ENCODE measurements around the gene IL2RG. TPM values are rescaled to one million over a fixed set of nuclear protein-coding genes. Genes with fewer than 3 reads are reported as not detected.

IL2RG gene
- total and polyA plus RNA-seq, 10 of the 15 experiments (the other 5 are each of a cell fraction or from before 2014, with no cell fraction given): 63.9 to 686 (median 183) TPM

GRCh38 chrX:71105628-71106027, 5.7 kb downstream of the IL2RG start:
- no peak for FAIRE-seq
- no TSS peak for BruUV-seq (replicated peaks)
- no peak overlapping the region for H2AFZ ChIP-seq (ENCODE audit: control insufficient read depth, low read depth, low read length)
- H3K79me2 ChIP-seq (ENCODE audit: control insufficient read depth, insufficient read depth, low read length): peaks cover 28% of the 10 kb centered on the region
- CTCF ChIA-PET: no interaction called here
- H3K27me3 ChIP-seq (replicated peaks in 1 of 2; ENCODE audit: control insufficient read depth in 2 of 2, insufficient read depth in 2 of 2, low read length in 1 of 2): no peaks in the 10 kb centered on the region
- POLR2A ChIA-PET: interaction anchor here (0.6 to 5.8 kb wide), 3 partner anchors 12 to 428 kb away, joined by 4 to 34 read pairs (median 8); partner anchors contain the start of gene MED12
- no peak for ATAC-seq
- H3K9me3 ChIP-seq (replicated peaks; ENCODE audit: control insufficient read depth, insufficient read depth, low read length): no peaks in the 10 kb centered on the region; the same call in 2 of the 3 replicates
- intact Hi-C loops (cut with micrococcal nuclease; ENCODE audit: unreplicated experiment): no loop called here
- H3K9ac ChIP-seq (ENCODE audit: control insufficient read depth, insufficient read depth, low read length): no peak overlapping the region
- DNase-seq (ENCODE audit: low read depth, low spot score): no peak
- peak overlapping the region; percentile 7; the same call in 1 of the 2 replicates for H3K4me2 ChIP-seq (ENCODE audit: control insufficient read depth, insufficient read depth)
- no peaks in the 10 kb centered on the region for H4K20me1 ChIP-seq (ENCODE audit: control insufficient read depth, insufficient read depth)
- RAD21 ChIA-PET (ENCODE audit: unreplicated experiment): interaction anchor here (1.0 kb wide), 1 partner anchor 13 kb away, joined by 5 read pairs; the partner anchor contains the start of gene MED12
- SMC1A ChIA-PET (ENCODE audit: uncharacterized antibody, unreplicated experiment): interaction anchor here (0.6 to 1.0 kb wide), 2 partner anchors 23 to 502 kb away, joined by 3 read pairs; no protein-coding TSS in a partner anchor
- H3K27ac ChIP-seq (ENCODE audit: control insufficient read depth, insufficient read depth): no peak overlapping the region
- TF ChIP-seq SIN3A (IDR thresholded peaks at IDR 0.05; ENCODE audit: low read depth, low read length): no peak
- no peak for TF ChIP-seq KDM1A (IDR thresholded peaks at IDR 0.05; ENCODE audit: borderline replicate concordance)
- TF ChIP-seq MLLT1 (IDR thresholded peaks at IDR 0.05): 0 out of 2 replicates have a peak, but pooled peaks have one; percentile 80
- no peak for TF ChIP-seq PML (IDR thresholded peaks at IDR 0.05; ENCODE audit: low read length)
- TF ChIP-seq BMI1 (IDR thresholded peaks at IDR 0.05; ENCODE audit: borderline replicate concordance): no peak
- TF ChIP-seq, protein P1, sequence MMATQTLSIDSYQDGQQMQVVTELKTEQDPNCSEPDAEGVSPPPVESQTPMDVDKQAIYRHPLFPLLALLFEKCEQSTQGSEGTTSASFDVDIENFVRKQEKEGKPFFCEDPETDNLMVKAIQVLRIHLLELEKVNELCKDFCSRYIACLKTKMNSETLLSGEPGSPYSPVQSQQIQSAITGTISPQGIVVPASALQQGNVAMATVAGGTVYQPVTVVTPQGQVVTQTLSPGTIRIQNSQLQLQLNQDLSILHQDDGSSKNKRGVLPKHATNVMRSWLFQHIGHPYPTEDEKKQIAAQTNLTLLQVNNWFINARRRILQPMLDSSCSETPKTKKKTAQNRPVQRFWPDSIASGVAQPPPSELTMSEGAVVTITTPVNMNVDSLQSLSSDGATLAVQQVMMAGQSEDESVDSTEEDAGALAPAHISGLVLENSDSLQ (IDR thresholded peaks at IDR 0.05): no peak
- no peak for TF ChIP-seq CREB1 (IDR thresholded peaks at IDR 0.05; ENCODE audit: low read depth)
- TF ChIP-seq KLF5 (IDR thresholded peaks at IDR 0.05; ENCODE audit: partially characterized antibody): no peak
- peaks cover 3% of the 10 kb centered on the region; the same call in 1 of the 2 replicates for H3K4me1 ChIP-seq (ENCODE audit: control insufficient read depth, insufficient read depth, low read length)
- H3K36me3 ChIP-seq (ENCODE audit: control insufficient read depth in 2 of 2, insufficient read depth in 2 of 2, low read length in 1 of 2): no peaks in the 10 kb centered on the region; a peak in 1 of 4 replicates
- in situ Hi-C loops (cut with MboI): no loop called here
- WGBS (ENCODE audit: insufficient coverage, insufficient replicate concordance, low lambda C conversion rate, missing lambda C conversion rate): 88% methylated on average over 3 of the region's 3 CpGs
- no peak overlapping the region for H3K4me3 ChIP-seq

Measured in GM12878 (cell line).